Measurements from ENCODE around the gene PDPR.
A peak's percentile ranks its signal among the peaks of the same experiment; 100 is the strongest.
"Not testable (repeated sequence)": the region's sequence is repeated elsewhere in the genome, so short reads cannot be mapped to it uniquely, and the experiment has no call there.

The PDPR gene

DNA sequence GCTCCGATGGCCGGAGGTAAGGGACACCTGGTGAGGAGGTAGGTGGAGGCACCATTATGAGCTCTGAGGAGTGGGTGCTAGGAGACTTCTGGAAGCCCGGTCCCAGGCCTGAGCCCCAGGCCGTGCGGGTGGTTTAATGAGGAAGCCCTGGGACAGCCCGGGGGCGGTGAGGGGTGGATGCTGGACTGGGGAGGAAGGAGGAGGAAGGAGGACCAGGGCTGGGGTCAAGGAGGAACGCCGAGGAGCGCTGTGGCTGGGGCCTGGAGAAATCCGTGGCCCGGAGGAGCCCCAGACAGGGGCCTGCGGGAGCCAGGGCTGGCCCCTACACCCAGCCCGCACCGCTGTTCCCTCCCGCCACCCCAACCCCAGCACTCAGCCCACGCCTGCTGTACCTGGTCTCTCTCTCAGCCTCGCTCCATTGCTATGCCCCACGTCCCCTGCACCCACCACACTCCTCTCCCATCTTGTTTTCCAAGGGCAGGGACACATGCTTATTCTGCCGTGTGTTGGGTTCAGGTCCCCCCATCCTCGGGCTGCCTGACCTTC, 60.3 kb downstream of the PDPR start:
- H3K4me1 ChIP-seq (ENCODE audit: control extremely low read depth in 1 of 4, control insufficient read depth in 4 of 4, insufficient read depth in 4 of 4, low read length in 3 of 4); CTCF ChIA-PET; H3K27me3 ChIP-seq (replicated peaks in 2 of 5; ENCODE audit: control insufficient read depth in 4 of 5, insufficient read depth in 5 of 5, low read length in 4 of 5); H3K4me3 ChIP-seq (ENCODE audit: control insufficient read depth in 1 of 7, extremely low read depth in 1 of 7, insufficient read depth in 4 of 7, low read depth in 2 of 7, low read length in 6 of 7); H3K27ac ChIP-seq (ENCODE audit: insufficient read depth in 1 of 2, low read depth in 1 of 2, low read length in 2 of 2, poor library complexity in 1 of 2, severe bottlenecking in 2 of 2); DNase-seq; H3K9me3 ChIP-seq (ENCODE audit: control extremely low read depth in 1 of 5, control insufficient read depth in 4 of 5, insufficient read depth in 2 of 5, low read depth in 1 of 5, low read length in 4 of 5); POLR2A ChIA-PET; H3K36me3 ChIP-seq (ENCODE audit: control insufficient read depth in 4 of 4, insufficient read depth in 4 of 4, low read length in 3 of 4): not testable (repeated sequence)
- no CpG with 5 or more reads among the region's 21 CpGs for WGBS (ENCODE audit: insufficient coverage)

DNA sequence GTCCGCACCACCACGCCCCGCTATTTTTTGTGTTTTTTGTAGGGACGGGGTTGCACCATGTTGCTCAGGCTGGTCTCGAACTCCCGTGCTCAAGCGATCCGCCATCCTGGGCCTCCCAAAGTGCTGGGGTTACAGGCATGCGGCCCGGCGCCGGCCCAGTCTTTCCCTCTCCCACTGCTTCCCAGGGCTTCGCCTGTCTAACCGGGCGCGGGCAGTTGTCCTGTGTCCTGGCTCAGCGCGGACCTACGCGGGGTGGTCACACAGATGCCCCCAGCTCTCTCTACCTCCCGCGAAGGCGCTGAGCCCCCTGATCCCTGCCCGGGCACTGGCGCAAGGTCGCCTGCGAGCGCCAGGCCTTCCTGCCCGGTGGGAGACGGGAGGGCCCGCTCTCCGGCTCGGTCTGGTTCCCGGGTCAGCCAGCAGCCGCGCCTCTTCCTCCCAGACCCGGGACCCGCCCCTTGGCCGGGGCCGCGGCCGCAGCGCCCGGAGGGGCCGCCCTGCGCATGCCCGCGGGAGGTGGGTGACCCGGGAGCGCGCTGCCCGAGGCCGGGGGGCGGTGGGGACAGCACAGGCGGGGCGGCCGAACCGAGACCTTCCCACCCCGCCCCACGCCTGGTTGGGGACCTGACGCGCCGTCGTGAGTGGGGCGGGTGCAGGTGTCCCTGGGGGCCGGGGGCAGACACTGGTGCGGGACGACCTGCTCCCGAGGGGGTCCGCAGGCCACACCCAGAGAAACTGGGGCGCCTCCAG, 73.9 kb downstream of the PDPR start:
- H3K9me3 ChIP-seq (ENCODE audit: control extremely low read depth in 1 of 5, control insufficient read depth in 4 of 5, insufficient read depth in 2 of 5, low read depth in 1 of 5, low read length in 4 of 5); H3K36me3 ChIP-seq (ENCODE audit: control insufficient read depth in 4 of 4, insufficient read depth in 4 of 4, low read length in 3 of 4); CTCF ChIA-PET; DNase-seq; POLR2A ChIA-PET; H3K27ac ChIP-seq (ENCODE audit: insufficient read depth in 1 of 2, low read depth in 1 of 2, low read length in 2 of 2, poor library complexity in 1 of 2, severe bottlenecking in 2 of 2); H3K4me1 ChIP-seq (ENCODE audit: control extremely low read depth in 1 of 4, control insufficient read depth in 4 of 4, insufficient read depth in 4 of 4, low read length in 3 of 4); H3K27me3 ChIP-seq (replicated peaks in 2 of 5; ENCODE audit: control insufficient read depth in 4 of 5, insufficient read depth in 5 of 5, low read length in 4 of 5): not testable (repeated sequence)
- peak overlapping the region in 2 of 7 experiments; percentile 26 to 63 for H3K4me3 ChIP-seq (ENCODE audit: control insufficient read depth in 1 of 7, extremely low read depth in 1 of 7, insufficient read depth in 4 of 7, low read depth in 2 of 7, low read length in 6 of 7)
- WGBS (ENCODE audit: insufficient coverage), result no CpG with 5 or more reads among the region's 71 CpGs

DNA sequence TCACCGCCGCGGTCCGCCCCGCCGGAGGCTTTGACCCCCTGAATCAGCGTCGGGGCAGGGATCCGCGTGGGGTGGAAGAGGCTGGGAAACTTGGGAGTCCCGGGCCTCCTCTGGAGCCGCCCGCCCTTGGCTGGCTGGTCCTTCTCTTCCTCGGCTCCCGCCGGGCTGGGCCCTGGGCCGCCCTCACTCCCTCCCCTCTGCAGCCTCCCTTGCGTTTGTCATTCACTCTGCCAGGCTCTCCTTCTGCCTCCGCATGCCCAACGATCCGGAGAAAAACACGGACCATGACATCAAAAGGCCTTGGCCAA, 74.4 kb downstream of the PDPR start:
- no CpG with 5 or more reads among the region's 22 CpGs for WGBS (ENCODE audit: insufficient coverage)
- peak overlapping the region in 1 of 7 experiments; percentile 63 for H3K4me3 ChIP-seq (ENCODE audit: control insufficient read depth in 1 of 7, extremely low read depth in 1 of 7, insufficient read depth in 4 of 7, low read depth in 2 of 7, low read length in 6 of 7)

DNA sequence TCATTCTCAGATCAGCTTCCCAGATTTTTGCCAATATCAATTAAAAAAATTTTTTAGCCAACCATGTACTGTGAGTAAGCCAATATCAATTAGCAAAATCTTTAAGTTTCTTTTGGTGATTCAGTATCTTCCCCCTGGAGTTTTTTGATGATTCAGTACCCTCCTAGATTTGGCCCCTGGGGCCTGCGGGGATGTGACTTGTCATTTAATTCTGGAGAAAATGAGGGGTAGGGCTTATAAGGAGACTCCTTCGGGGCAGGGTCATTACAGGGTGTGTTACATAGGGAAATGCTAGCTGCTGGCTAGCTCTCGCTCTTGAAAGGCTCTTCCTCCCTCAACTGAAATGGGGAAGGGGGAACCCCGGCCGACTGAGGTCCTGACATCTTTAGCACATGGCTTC, 76.4 kb downstream of the PDPR start:
- WGBS (ENCODE audit: insufficient coverage), result no CpG with 5 or more reads among the region's 5 CpGs
- H3K4me1 ChIP-seq (ENCODE audit: control extremely low read depth in 1 of 4, control insufficient read depth in 4 of 4, insufficient read depth in 4 of 4, low read length in 3 of 4); H3K4me3 ChIP-seq (ENCODE audit: control insufficient read depth in 1 of 7, extremely low read depth in 1 of 7, insufficient read depth in 4 of 7, low read depth in 2 of 7, low read length in 6 of 7); H3K27me3 ChIP-seq (replicated peaks in 2 of 5; ENCODE audit: control insufficient read depth in 4 of 5, insufficient read depth in 5 of 5, low read length in 4 of 5); CTCF ChIA-PET; POLR2A ChIA-PET; DNase-seq; H3K27ac ChIP-seq (ENCODE audit: insufficient read depth in 1 of 2, low read depth in 1 of 2, low read length in 2 of 2, poor library complexity in 1 of 2, severe bottlenecking in 2 of 2); H3K36me3 ChIP-seq (ENCODE audit: control insufficient read depth in 4 of 4, insufficient read depth in 4 of 4, low read length in 3 of 4); H3K9me3 ChIP-seq (ENCODE audit: control extremely low read depth in 1 of 5, control insufficient read depth in 4 of 5, insufficient read depth in 2 of 5, low read depth in 1 of 5, low read length in 4 of 5): not testable (repeated sequence)

More for the DNA sequence above, 74.4 kb downstream of the PDPR start:
- H3K9me3 ChIP-seq (ENCODE audit: control extremely low read depth in 1 of 5, control insufficient read depth in 4 of 5, insufficient read depth in 2 of 5, low read depth in 1 of 5, low read length in 4 of 5); H3K27me3 ChIP-seq (replicated peaks in 2 of 5; ENCODE audit: control insufficient read depth in 4 of 5, insufficient read depth in 5 of 5, low read length in 4 of 5); DNase-seq; H3K27ac ChIP-seq (ENCODE audit: insufficient read depth in 1 of 2, low read depth in 1 of 2, low read length in 2 of 2, poor library complexity in 1 of 2, severe bottlenecking in 2 of 2); H3K4me1 ChIP-seq (ENCODE audit: control extremely low read depth in 1 of 4, control insufficient read depth in 4 of 4, insufficient read depth in 4 of 4, low read length in 3 of 4); H3K36me3 ChIP-seq (ENCODE audit: control insufficient read depth in 4 of 4, insufficient read depth in 4 of 4, low read length in 3 of 4); CTCF ChIA-PET; POLR2A ChIA-PET: not testable (repeated sequence)

DNA sequence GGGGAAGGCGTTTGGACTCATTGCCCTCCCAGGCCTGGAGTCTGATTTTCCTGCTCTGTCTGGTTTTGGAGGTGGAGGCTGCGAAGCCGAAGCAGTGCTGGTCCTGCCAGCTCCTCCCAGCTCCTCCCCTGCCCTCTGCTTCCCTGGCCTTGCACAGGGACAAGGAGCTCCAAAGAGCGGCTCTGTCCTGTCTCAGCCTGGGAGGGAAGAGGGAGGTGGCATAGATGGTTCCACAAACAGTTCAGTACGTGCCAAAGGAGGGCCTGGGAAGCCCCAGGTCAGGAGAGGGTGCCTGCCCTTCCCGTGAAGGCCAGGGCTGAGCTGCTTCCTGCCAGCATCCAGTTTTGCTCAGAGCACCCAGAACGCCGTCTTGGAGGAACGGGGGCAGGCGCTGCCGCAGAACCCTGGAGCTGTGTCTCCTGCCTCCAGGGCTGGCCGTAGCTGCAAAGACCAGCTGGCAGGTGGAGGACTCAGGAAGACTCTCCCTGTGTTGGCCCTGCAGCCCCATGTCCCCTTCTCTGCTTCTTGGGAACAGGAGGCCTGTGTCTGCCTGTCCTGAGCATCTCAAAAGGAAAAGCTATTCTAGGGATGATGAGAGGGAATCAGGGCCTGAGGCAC, 82.7 kb downstream of the PDPR start:
- WGBS (ENCODE audit: insufficient coverage), result 56% methylated on average over 5 of the region's 12 CpGs
- H3K36me3 ChIP-seq (ENCODE audit: control insufficient read depth in 4 of 4, insufficient read depth in 4 of 4, low read length in 3 of 4); H3K9me3 ChIP-seq (ENCODE audit: control extremely low read depth in 1 of 5, control insufficient read depth in 4 of 5, insufficient read depth in 2 of 5, low read depth in 1 of 5, low read length in 4 of 5); H3K27ac ChIP-seq (ENCODE audit: insufficient read depth in 1 of 2, low read depth in 1 of 2, low read length in 2 of 2, poor library complexity in 1 of 2, severe bottlenecking in 2 of 2); H3K27me3 ChIP-seq (replicated peaks in 2 of 5; ENCODE audit: control insufficient read depth in 4 of 5, insufficient read depth in 5 of 5, low read length in 4 of 5); H3K4me3 ChIP-seq (ENCODE audit: control insufficient read depth in 1 of 7, extremely low read depth in 1 of 7, insufficient read depth in 4 of 7, low read depth in 2 of 7, low read length in 6 of 7); CTCF ChIA-PET; POLR2A ChIA-PET: not testable (repeated sequence)
- H3K4me1 ChIP-seq (ENCODE audit: control extremely low read depth in 1 of 4, control insufficient read depth in 4 of 4, insufficient read depth in 4 of 4, low read length in 3 of 4), result peaks cover 0 to 23% (median 4%) of the 10 kb centered on the region in 4 experiments
- peak in 1 of 3 donors; percentile 0 for DNase-seq

DNA sequence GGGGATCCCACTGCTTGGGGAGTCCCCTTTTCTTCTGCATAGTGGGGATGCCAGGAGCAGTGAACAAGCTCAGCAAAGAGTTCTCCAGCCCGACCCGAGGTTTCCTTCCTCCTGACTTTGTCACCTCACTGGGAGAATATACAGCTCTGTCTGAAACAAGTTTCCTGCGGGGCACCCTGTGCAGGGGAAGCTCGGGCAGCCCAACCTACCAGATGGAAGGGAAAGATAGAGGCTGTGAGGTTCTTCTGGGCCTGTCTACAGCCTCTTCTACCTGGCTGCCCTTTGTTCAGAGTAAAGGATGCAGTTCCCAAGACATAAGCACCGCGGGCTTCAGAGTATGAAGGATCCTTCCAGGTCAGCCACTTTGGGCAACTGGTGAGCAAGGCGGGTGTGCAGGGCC, 83.5 kb downstream of the PDPR start:
- 0% methylated on average over 1 of the region's 7 CpGs for WGBS (ENCODE audit: insufficient coverage)
- peaks cover 0 to 23% (median 4%) of the 10 kb centered on the region in 4 experiments for H3K4me1 ChIP-seq (ENCODE audit: control extremely low read depth in 1 of 4, control insufficient read depth in 4 of 4, insufficient read depth in 4 of 4, low read length in 3 of 4)
- H3K4me3 ChIP-seq (ENCODE audit: control insufficient read depth in 1 of 7, extremely low read depth in 1 of 7, insufficient read depth in 4 of 7, low read depth in 2 of 7, low read length in 6 of 7); H3K36me3 ChIP-seq (ENCODE audit: control insufficient read depth in 4 of 4, insufficient read depth in 4 of 4, low read length in 3 of 4); H3K27ac ChIP-seq (ENCODE audit: insufficient read depth in 1 of 2, low read depth in 1 of 2, low read length in 2 of 2, poor library complexity in 1 of 2, severe bottlenecking in 2 of 2); CTCF ChIA-PET; H3K27me3 ChIP-seq (replicated peaks in 2 of 5; ENCODE audit: control insufficient read depth in 4 of 5, insufficient read depth in 5 of 5, low read length in 4 of 5); POLR2A ChIA-PET; H3K9me3 ChIP-seq (ENCODE audit: control extremely low read depth in 1 of 5, control insufficient read depth in 4 of 5, insufficient read depth in 2 of 5, low read depth in 1 of 5, low read length in 4 of 5): not testable (repeated sequence)
- peak; percentile 25 to 84 (median 63) for DNase-seq

DNA sequence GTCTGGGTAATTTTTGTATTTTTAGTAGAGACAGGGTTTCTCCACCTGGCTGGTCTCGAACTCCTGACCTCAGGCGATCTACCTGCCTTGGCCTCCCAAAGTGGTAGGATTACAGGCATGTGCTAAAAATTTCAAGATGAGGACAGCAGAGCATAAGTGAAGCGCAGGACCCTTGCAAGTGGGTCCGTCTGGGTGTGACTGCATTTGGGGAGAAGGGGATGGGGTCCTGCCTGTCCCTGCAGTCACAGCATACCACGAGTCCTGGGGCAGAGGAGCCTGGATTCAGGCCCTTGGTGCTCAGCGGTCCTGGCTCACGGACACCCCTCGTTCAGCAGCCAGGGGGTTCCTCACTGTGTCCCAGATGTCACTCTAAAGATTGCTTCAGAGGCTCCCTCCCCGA, 84.1 kb downstream of the PDPR start:
- H3K9me3 ChIP-seq (ENCODE audit: control extremely low read depth in 1 of 5, control insufficient read depth in 4 of 5, insufficient read depth in 2 of 5, low read depth in 1 of 5, low read length in 4 of 5); H3K36me3 ChIP-seq (ENCODE audit: control insufficient read depth in 4 of 4, insufficient read depth in 4 of 4, low read length in 3 of 4); H3K27me3 ChIP-seq (replicated peaks in 2 of 5; ENCODE audit: control insufficient read depth in 4 of 5, insufficient read depth in 5 of 5, low read length in 4 of 5); H3K4me3 ChIP-seq (ENCODE audit: control insufficient read depth in 1 of 7, extremely low read depth in 1 of 7, insufficient read depth in 4 of 7, low read depth in 2 of 7, low read length in 6 of 7); CTCF ChIA-PET; H3K27ac ChIP-seq (ENCODE audit: insufficient read depth in 1 of 2, low read depth in 1 of 2, low read length in 2 of 2, poor library complexity in 1 of 2, severe bottlenecking in 2 of 2); POLR2A ChIA-PET: not testable (repeated sequence)
- 68% methylated on average over 9 of the region's 9 CpGs for WGBS (ENCODE audit: insufficient coverage)
- DNase-seq, result peak in 1 of 3 donors; percentile 9
- peaks cover 0 to 23% (median 4%) of the 10 kb centered on the region in 4 experiments for H3K4me1 ChIP-seq (ENCODE audit: control extremely low read depth in 1 of 4, control insufficient read depth in 4 of 4, insufficient read depth in 4 of 4, low read length in 3 of 4)
